ENCODE measurements around the gene P3H2. TPM values are rescaled to one million over a fixed set of nuclear protein-coding genes. Genes with fewer than 3 reads are reported as not detected.

Gene P3H2
- total and polyA plus RNA-seq, 2 donors (not counting 1 experiment from before 2014, with no cell fraction given): not detected

DNA sequence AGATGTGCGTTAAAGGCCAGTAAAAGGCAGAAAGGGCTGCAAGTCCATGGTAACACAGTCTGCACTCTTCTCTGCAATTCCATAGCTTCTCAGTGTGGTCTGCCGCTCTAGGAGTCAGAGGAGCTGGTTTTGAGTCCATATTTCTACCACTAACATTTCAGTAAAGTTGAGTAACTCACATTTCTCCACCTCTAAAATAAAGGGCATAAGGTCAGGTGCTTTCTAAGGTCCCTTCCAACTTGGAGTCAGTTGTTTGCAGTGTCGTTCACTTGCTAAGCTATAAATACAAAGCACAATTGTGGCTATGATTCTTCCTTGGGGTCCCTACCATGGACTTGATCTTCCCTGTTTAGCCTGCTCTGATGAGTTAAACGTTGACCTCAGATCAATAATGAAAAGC lies 171.1 kb downstream of the P3H2 start:
- Mint-ChIP-seq H3K4me3 (no peak overlapping the region), H3K27ac (no peak overlapping the region), H3K4me1 (no peaks in the 10 kb centered on the region), H3K27me3 (peaks cover 14% of the 10 kb centered on the region), H3K9me3 (ENCODE audit: insufficient read depth) (no peaks in the 10 kb centered on the region)
- Histone ChIP-seq H3K9ac (ENCODE audit: low read length) (no peak overlapping the region), H2AFZ (ENCODE audit: insufficient read depth, low read depth, low read length, poor library complexity, severe bottlenecking) (no peak overlapping the region), H4K20me1 (ENCODE audit: control insufficient read depth, insufficient read depth, low read length, poor library complexity, severe bottlenecking) (no peaks in the 10 kb centered on the region), H3K4me2 (replicated peaks; ENCODE audit: low read depth, low read length, poor library complexity, severe bottlenecking) (no peak overlapping the region), H3K27ac (ENCODE audit: low read length in 2 of 2) (no peak overlapping the region), H3K9me3 (ENCODE audit: control extremely low read depth in 1 of 3, control insufficient read depth in 2 of 3, insufficient read depth in 1 of 3, low read length in 2 of 3) (no peaks in the 10 kb centered on the region), H3K4me3 (ENCODE audit: control extremely low read depth in 1 of 5, extremely low read depth in 1 of 5, insufficient read depth in 1 of 5, low read depth in 2 of 5, low read length in 4 of 5) (no peak overlapping the region), H3K4me1 (ENCODE audit: control insufficient read depth in 2 of 2, insufficient read depth in 2 of 2, low read length in 2 of 2) (no peaks in the 10 kb centered on the region), H3K27me3 (replicated peaks in 1 of 4; ENCODE audit: control extremely low read depth in 1 of 4, control insufficient read depth in 3 of 4, insufficient read depth in 4 of 4, low read length in 3 of 4) (no peaks in the 10 kb centered on the region), H3K36me3 (replicated peaks in 1 of 2; ENCODE audit: control extremely low read depth in 1 of 2, control insufficient read depth in 1 of 2, extremely low read depth in 1 of 2, insufficient read depth in 2 of 2, low read length in 1 of 2) (no peaks in the 10 kb centered on the region), H3K79me2 (ENCODE audit: control insufficient read depth, insufficient read depth, low read length) (no peaks in the 10 kb centered on the region)
- DNase-seq (no peak), ATAC-seq (ENCODE audit: low read depth) (no peak)
- intact Hi-C loops (cut with micrococcal nuclease): loop anchor here (2.0 kb wide), 1 partner anchor 677 kb away; no protein-coding TSS in a partner anchor
- ChIA-PET POLR2A (no interaction called here), CTCF (interaction anchor here (2.1 kb wide), 1 partner anchor 11 kb away, joined by 16 read pairs; no protein-coding TSS in a partner anchor)
- WGBS (ENCODE audit: insufficient coverage): 96% methylated on average over 3 of the region's 4 CpGs
- TF ChIP-seq, protein P1, sequence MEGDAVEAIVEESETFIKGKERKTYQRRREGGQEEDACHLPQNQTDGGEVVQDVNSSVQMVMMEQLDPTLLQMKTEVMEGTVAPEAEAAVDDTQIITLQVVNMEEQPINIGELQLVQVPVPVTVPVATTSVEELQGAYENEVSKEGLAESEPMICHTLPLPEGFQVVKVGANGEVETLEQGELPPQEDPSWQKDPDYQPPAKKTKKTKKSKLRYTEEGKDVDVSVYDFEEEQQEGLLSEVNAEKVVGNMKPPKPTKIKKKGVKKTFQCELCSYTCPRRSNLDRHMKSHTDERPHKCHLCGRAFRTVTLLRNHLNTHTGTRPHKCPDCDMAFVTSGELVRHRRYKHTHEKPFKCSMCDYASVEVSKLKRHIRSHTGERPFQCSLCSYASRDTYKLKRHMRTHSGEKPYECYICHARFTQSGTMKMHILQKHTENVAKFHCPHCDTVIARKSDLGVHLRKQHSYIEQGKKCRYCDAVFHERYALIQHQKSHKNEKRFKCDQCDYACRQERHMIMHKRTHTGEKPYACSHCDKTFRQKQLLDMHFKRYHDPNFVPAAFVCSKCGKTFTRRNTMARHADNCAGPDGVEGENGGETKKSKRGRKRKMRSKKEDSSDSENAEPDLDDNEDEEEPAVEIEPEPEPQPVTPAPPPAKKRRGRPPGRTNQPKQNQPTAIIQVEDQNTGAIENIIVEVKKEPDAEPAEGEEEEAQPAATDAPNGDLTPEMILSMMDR (IDR thresholded peaks at IDR 0.05): no peak
- no peak for TF ChIP-seq EZH2 (IDR thresholded peaks at IDR 0.05; ENCODE audit: borderline replicate concordance, insufficient read depth, low read depth, low read length, poor library complexity, severe bottlenecking)

DNA sequence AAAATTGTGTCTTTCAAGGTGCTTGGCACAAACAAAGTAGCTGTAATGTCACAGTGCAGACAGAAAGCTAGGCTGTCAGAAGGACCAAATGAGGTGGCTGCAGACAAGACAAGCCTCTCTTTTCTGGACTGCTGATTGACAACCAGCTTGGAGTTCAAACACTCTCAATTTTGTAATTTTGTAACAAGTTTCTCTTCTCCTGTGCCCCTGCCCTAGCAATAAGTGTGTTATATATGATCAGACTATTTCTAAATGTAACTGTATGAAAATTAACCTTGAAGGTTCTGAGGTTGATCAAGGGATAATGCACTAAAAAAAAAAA lies 172.0 kb downstream of the P3H2 start:
- no peak overlapping the region for H3K27ac ChIP-seq (ENCODE audit: low read length in 2 of 2)
- Mint-ChIP-seq H3K27ac (no peak overlapping the region), H3K4me3 (no peak overlapping the region), H3K9me3 (ENCODE audit: insufficient read depth) (no peaks in the 10 kb centered on the region), H3K27me3 (peaks cover 14% of the 10 kb centered on the region), H3K4me1 (no peaks in the 10 kb centered on the region)
- H3K79me2 ChIP-seq (ENCODE audit: control insufficient read depth, insufficient read depth, low read length): no peaks in the 10 kb centered on the region
- H2AFZ ChIP-seq (ENCODE audit: insufficient read depth, low read depth, low read length, poor library complexity, severe bottlenecking): no peak overlapping the region
- DNase-seq: no peak
- TF ChIP-seq, protein P1 (IDR thresholded peaks at IDR 0.05): no peak
- no peak for TF ChIP-seq EZH2 (IDR thresholded peaks at IDR 0.05; ENCODE audit: borderline replicate concordance, insufficient read depth, low read depth, low read length, poor library complexity, severe bottlenecking)
- H3K9ac ChIP-seq (ENCODE audit: low read length): no peak overlapping the region
- no peak overlapping the region for H3K4me2 ChIP-seq (replicated peaks; ENCODE audit: low read depth, low read length, poor library complexity, severe bottlenecking)
- ChIA-PET POLR2A (no interaction called here), CTCF (interaction anchor here (2.2 to 2.6 kb wide), 3 partner anchors 9 to 676 kb away, joined by 9 to 19 read pairs (median 11); no protein-coding TSS in a partner anchor)
- H3K4me3 ChIP-seq (ENCODE audit: control extremely low read depth in 1 of 5, extremely low read depth in 1 of 5, insufficient read depth in 1 of 5, low read depth in 2 of 5, low read length in 4 of 5): no peak overlapping the region
- no peak for ATAC-seq (ENCODE audit: low read depth)
- no peaks in the 10 kb centered on the region for H3K9me3 ChIP-seq (ENCODE audit: control extremely low read depth in 1 of 3, control insufficient read depth in 2 of 3, insufficient read depth in 1 of 3, low read length in 2 of 3)
- no peaks in the 10 kb centered on the region for H3K36me3 ChIP-seq (replicated peaks in 1 of 2; ENCODE audit: control extremely low read depth in 1 of 2, control insufficient read depth in 1 of 2, extremely low read depth in 1 of 2, insufficient read depth in 2 of 2, low read length in 1 of 2)
- intact Hi-C loops (cut with micrococcal nuclease): loop anchor here (2.0 kb wide), 1 partner anchor 676 kb away; no protein-coding TSS in a partner anchor
- H3K27me3 ChIP-seq (replicated peaks in 1 of 4; ENCODE audit: control extremely low read depth in 1 of 4, control insufficient read depth in 3 of 4, insufficient read depth in 4 of 4, low read length in 3 of 4): no peaks in the 10 kb centered on the region
- no peaks in the 10 kb centered on the region for H3K4me1 ChIP-seq (ENCODE audit: control insufficient read depth in 2 of 2, insufficient read depth in 2 of 2, low read length in 2 of 2)
- no peaks in the 10 kb centered on the region for H4K20me1 ChIP-seq (ENCODE audit: control insufficient read depth, insufficient read depth, low read length, poor library complexity, severe bottlenecking)

Measured in B cell (primary cell).